DMS153 treated with DMSO at 0.1 percent for 48 hours (cell line): Measurements from ENCODE around the gene RACGAP1.
"Not testable (repeated sequence)": the region's sequence is repeated elsewhere in the genome, so short reads cannot be mapped to it uniquely, and the experiment has no call there.

ENCODE experiments used
- DNase-seq: peaks from one replicate; lab custom pipeline; 2025; ENCODE audit not compliant: unreplicated experiment; lab: John Stamatoyannopoulos, UW

Gene RACGAP1

DNA sequence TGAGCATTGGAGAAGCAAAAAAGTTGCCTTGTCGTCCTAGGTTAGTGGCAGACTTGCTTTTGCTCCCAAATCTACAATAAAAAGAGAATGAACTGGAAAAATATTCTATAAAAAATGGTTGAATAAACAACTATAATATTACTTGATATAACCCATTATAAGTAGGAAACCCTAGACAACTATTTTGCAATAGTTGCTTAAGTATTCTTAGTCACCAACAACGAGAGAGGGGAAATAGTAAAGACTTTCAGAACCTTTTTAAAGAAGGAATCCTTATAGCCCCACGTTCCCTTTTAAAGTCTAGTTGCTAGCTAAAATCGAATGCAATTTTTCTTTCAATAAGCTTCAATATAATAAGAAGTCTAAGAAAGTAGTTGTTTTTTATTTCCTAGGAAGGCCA lies 35.0 kb downstream of the RACGAP1 start:
- DNase-seq: no peak

DNA sequence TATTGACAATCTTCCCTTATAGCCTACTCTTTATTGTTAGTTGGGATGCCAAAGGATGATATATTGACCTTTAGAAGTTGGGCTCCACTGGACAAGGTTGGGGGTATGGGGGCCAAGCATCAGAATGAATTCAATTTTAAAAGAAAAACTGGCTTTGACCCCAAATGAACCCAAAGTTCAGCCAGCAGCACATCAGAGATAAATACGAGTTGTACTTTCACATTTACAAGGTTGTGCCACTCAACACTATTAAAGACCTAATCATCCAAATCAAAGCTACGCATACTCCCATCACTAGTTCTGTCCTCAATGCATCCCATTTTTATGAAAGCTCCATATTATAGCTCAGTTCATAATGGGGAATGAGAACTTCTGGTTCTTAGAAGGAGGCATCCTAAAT lies 35.9 kb downstream of the RACGAP1 start:
- not testable (repeated sequence) for DNase-seq

DNA sequence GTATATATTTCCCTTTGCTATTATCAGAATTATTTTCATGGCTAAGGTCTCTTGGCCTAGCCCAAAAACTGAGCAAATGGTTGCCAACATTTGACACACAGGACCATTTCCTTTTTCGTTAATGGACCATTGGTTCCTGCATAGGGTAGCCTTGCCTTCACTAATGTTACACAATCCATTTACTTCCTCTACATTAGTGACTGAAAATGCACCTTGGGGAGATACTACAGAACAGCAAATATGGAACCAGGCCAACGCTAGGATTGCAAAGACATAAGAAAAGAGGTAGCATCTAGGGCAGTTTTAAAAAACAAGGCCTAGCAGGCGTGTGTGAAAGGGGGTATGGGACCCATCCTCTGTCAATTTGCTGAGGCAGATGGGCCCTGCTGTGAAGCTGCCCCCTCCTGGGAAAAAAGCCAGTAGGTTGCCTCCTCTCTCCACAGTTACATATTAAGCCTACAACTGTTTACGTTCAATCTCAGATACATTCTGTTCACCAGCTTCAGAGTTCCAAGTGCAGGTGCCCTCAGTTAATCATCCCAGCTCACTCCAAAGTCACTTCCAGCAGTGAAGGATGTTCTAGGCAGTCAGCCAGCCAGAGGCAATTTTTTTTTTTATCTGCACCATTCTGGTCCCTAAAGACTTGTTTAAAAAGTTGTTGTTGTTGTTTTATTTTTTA lies 37.5 kb downstream of the RACGAP1 start:
- DNase-seq: no peak

DNA sequence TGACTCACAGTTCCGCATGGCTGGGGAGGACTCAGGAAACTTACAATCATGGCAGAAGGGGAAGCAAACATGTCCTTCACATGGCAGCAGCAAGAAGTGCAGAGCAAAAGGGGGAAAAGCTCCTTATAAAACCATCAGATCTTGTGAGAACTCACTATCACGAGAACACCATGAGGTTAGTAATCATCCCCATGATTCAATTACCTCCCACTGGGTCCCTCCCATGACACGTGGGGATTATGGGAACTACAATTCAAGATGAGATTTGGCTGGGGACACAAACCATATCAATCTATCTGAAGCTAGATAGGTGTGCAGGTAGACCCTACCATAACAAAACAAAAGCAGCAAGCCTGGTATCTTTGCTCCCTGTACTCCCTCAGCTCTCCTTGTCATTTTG lies 38.8 kb downstream of the RACGAP1 start:
- not testable (repeated sequence) for DNase-seq

DNA sequence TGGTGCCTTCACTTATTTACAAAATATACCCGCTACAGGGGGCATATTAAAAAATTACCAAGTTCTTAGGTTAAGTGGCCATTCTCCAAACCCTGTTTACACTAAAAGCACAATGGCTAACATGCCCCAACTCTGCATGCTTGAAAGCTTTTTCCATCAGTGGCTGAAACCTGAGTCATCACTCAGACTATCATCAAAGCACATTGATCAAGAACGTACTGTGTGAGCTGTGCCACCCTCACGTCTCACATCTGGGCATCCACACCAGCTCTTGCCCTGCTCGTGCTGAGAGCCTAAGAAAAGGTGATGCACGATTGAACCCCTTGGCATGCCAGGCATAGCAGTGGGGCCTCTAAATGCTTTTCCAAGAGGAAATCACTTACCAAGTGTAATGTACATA lies 39.3 kb downstream of the RACGAP1 start:
- no peak for DNase-seq

DNA sequence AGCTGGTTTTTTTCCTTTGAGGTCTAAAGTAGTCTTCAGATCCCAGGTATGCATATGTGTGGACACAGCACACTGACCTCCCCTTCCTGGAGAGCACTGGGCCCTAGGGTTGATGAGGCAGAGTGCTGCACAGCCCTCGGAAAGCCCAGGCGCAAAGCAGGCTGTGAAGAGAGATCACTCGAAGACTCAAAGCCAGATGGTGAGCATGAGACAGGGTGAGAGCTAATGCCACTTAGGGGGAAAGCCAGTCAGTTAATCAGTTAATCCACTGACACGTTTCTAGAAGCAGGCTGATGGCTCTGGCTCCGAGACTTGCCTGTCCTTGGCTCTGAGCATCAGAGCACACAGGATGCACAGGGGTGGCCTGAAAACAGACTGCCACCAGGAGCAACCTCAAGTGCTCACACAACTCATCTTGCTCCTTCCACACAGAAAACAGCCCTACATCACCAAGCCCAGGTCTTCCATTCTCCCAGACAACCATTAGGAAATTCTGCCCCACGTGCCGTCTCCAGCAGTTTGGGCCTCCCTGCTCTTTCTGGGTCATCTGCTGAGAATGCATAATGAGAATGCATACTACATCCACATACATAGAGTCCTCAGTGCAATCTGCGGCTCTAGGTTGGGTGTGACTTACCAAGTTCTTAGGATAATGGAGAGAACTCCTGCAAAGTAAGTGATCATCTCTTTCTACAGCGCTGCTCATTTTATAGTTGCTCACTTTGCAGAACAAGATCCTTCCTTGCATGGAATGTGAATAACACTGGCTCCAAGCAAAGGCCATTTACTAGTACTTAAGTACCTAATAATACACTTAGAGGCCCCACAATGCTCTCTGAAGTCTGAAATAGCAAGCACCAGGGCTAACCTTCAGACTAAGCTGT lies 40.6 kb downstream of the RACGAP1 start:
- DNase-seq: no peak

DNA sequence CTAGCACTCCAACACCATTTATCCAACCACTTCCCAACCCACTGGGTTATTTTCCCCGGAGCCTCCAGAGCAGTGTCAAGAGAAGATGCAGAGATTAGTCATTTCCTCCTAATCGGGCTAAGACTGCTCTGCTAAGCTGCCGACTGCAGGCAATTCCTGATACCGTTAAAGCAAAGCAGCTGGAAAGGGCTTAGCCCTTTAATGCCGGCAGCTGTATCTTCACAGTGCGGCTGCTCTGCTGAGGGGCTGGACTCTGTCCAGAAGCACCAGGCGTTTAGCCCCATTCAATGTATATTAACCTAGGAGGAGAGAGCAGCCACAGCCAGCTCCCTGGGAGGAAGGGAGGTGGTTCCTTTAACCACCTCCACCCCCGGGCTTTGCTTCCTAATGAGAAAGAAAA lies 41.4 kb downstream of the RACGAP1 start:
- DNase-seq: no peak

DNA sequence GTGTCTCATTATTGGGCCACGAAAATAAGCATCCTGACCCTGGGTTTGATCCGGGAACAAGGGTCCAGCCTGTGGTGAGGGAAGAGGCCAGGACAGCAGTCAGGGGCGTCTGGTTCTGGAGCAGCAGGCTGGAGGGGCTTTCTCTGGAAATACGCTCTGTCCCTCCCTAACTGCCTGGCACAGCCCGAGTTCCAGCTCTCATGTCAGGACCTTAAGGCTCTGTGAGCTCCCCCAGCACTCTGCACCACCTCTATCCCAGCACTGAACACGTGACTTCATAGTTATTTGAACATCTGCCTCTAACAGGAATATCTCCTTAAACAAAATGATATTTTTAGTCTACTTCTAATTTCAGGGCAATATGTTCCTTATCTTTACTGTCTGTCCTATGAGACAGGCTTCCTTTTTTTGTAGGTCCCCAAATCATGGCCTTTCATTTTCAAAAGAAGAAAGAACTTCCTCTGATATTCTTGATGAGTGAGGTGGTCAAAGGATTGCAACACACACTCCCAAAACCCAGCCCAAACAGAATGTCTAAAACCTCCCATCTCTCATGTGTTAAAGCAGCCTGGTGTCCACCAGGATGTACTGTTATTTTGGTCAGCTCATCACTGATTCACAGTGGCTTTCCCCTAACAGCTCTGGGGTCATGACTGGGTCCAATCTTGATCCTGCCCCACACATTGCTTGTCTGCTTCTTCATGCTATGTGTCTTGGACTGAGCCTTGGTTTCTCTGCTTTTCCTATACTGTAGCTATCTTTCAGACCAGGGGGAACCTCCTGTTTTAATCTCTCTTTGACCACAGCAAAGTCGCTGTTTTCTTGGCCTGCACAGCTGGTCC lies 42.8 kb downstream of the RACGAP1 start:
- no peak for DNase-seq

DNA sequence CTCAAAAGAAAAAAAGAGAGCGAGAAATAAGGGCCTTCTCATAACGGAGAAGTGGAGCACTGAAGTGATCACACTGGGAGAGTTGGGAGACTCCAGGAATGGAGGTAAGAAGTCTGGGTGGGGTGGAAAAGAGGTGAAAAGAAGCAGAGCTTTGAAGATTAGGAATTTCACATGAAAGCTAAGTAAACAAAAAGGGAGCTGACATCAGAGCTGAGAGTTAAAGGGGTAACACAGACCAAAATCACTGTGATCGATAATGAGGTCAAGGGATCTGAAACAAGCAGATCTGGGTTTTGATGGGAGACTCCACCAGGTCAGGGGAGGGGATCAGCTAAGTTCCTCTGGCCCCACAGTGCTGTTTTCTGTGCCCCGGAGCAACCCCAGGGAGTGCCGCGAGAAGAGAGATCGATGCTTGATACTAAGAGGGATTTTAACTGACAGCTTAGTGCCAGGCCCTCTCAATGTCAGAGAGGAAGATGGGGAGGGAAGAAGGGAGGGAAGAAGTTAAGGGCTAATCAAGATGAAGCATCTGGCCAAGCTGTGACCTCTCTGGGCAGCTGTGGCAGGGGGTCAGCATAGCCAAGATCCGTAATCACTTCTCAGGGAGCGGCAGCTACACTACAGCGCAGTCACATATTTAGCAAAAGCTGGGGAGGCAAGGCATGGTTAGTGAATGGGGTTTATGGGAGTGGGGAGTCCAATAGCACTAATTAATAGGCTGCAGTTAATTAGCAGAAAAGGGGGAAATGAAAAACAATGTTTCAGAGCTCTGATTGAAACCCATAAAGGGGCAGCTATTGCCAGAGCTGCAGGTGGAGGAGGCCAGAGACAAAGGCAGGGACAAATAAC lies 44.6 kb downstream of the RACGAP1 start:
- no peak for DNase-seq

DNA sequence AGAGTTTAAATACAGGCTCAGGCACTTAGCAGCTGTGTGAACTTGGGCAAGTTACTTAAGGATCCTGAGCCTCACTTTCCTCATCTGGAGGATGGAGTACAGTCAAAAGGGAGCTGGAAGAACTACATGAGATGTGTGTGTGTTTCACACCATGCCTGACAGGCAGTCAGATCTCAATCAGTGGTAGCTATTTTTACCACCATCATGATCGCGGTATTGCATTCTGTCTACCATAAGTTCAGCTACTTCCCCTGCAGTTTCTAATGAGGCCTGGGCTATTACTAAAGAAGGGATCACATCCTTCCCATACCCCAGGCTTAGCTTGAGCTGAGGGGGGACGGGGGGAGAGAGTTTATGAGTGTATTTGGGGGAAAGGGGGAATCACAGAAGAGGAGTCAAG lies 45.5 kb downstream of the RACGAP1 start:
- no peak for DNase-seq

DNA sequence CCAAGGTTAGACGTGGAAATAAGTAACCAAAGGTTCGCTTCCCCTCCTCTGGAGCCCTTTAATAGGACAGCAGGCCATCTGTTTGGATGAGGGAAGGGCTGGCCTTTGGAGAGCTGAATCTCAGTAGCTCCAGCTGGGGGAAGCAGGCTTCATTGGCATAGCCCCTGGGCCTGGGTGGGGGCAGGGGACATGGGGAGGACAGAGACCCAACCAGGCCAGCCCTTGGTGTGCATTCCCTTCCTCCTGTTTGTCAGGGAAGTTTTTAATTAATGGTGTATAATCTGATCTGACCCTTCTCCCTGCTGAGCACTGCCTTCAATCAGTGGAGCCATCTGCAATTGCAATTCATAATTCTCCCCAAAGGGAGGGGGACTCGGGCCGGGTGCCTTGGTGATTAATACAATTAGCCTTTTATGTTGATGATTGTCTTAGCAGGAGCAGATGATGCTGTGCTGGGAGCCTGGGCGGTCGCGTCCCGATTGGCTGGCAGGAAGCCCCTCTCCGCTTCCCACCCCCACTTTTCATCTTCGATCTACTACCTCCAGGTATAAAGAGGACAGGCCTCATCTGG lies 46.2 kb downstream of the RACGAP1 start:
- no peak for DNase-seq

DNA sequence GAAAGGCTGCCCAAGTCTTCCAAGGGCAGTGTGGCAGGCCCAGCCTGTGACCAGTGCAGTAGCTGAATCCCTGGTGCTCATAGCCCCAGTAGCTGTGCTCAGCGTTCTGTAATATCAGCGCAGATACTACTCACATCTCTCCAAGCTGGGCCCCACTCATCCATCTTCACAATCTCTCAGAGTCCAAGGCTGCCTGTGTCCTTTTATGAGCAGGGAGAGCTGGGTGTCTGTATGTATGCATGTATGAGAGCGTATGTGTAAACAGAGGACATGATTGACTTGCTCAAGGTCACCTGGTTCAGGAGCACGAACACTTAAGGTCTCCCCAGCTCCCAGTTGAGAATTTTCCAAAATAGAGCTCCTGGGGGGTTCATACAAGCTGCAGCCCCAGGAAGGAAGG lies 47.2 kb downstream of the RACGAP1 start:
- DNase-seq: no peak

DNA sequence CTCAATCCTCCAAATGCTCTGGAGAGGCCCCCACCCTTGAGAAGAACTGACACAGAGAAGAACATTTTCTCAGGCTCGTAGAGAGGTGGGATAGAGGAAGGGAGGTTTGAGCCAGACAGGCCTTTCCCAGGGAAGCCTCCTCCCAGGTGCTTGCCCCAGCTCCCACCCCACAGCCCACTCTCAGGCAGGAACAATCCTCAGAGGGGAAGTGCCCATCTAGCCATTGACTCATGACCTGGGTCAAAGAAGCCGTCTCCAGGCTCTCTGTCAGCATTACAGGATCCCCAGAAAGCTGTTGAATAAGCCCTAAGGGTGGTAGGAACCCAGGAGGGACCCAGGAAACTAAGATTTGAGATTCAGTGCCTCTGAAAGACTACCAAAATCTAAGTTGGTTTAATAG lies 48.7 kb downstream of the RACGAP1 start:
- no peak for DNase-seq

DNA sequence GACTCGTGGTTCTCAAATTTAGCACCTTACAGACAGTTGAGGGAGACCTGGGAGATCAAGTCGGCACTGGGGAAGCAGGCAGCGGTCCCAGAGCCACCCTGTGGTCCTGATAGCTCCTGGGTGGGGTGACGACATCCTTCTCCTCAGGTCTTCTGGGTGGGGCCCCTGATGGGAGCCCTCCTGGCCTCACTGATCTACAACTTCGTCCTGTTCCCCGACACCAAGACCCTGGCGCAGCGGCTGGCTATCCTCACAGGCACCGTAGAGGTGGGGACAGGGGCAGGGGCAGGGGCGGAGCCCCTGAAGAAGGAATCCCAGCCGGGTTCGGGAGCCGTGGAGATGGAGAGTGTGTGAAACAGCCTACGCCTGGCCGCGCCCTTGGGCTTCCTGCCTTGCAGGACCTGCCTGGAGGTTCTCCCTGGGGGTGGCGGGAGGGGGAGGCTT lies 50.0 kb downstream of the RACGAP1 start:
- DNase-seq: no peak

DNA sequence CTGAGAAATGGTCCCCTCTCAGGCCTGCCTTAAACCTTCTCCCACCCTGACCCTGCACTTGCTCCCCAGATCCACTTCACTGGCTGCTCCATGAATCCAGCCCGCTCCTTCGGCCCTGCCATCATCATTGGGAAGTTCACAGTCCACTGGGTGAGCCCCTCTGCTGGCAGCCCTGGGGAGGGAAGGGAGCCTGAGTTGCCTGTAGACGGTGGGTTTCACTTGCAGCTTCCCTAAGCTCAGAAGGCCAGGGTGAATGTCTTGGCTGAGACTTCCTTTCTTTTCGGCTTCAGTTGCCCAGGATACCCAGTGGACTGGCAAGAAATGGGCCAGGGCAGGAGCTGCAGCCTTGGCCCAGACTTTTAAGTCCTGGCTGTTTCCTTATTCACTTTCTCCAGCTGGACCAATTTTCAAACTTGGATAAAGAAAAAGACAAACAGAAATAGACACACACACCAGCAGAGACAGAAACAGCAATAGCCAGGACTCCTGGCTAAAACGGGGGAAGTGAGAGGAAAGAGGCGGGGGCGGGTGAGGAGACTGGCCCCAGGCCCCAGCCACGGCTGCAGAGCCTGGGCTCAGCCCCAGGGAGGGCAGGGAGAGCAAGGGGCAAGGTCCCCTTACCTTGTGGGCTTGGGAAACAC lies 50.5 kb downstream of the RACGAP1 start:
- no peak for DNase-seq

DNA sequence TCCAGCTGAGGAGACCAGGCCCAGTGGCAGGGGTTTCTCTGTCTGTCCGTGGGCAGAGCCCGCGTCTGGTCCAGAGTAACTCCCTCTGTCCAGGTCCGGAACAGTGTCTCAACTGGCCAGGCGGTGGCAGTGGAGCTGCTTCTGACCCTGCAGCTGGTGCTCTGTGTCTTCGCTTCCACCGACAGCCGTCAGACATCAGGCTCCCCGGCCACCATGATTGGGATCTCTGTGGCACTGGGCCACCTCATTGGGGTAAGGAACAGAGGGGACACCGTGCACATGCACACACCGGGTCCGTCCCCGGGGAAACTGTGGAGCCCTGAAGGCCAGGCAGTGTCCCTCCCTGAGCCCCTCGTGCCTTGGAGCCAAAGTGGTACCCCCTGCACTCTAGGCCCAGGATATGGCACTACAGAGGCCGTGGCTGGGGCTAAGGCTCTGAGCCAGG lies 51.0 kb downstream of the RACGAP1 start:
- DNase-seq: no peak

DNA sequence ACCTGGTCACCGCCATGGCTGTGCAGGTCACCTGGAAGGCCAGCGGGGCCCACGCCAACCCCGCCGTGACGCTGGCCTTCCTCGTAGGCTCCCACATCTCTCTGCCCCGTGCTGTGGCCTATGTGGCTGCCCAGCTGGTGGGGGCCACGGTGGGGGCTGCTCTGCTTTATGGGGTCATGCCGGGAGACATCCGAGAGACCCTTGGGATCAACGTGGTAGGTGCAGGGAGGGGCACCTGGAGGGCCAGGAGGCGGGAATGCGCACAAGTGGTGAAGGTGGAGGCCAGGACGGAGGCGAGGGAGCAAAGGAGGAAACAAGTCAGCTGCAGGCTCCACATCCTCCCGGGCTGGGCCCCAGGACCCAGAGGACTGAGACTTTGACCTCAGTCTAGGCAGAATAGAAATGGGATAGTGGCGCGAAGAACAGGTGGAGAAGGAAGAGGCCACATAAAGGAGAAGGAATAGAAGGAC lies 51.9 kb downstream of the RACGAP1 start:
- DNase-seq: no peak

DNA sequence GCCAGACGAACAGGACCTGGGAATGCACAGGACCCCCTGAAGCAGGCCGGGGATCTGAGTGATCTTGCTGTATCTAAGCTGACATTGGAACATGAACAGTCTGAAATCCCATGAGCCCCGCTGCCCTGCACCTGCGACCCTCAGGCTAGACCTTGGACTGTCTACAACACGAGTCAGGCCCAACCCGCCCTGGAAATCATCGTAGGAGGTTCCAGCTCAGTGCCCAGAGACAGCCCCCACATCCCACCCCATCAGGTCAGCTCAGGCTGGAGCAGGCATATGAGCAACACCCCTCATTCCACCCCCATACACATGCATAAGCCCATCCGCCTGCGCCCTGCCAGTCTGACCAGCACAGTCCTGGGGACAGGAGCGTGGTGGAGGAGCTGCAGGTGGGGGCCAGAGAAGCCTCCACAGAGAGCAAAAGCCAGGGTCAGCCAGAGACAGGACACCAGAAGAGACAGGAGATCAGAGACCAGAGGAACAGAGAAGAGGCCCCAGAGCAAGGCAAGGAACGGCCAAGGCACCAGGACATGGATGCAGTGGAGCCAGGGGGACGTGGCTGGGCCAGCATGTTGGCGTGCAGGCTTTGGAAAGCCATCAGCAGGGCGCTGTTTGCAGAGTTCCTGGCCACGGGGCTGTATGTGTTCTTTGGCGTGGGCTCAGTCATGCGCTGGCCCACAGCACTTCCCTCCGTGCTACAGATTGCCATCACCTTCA lies 52.5 kb downstream of the RACGAP1 start, which contains the start of gene AQP6:
TSS of gene AQP6 (plus strand) at position 307 of the 720 bp plus-strand sequence. CDS start at position 534, 227 bp downstream.
- no peak for DNase-seq

DNA sequence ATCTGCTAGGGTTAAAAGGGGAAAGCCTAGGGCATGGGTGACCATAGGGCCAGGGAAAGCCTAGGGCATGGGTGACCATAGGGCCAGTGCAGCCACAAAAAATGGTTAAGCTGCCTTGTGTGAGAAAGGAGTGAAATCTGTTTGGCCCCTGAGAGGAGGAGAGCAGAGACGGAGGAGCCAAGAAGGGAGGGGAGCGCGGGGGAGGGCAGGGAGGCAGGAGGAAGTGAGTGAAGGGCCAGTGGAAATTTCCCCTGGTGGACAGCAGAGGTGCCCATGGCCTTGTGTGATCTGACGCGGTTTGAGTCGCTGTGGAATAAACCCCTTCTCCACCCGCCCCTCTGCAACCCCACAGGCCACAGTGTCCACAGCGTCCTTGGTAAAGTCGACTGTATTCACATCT lies 53.2 kb downstream of the RACGAP1 start:
- DNase-seq: no peak
